CD4-positive, alpha-beta T cell treated with Interleukin-21 for 1 hour (primary cell): ENCODE results near the gene XYLB.
A peak's percentile ranks its signal among the peaks of the same experiment; 100 is the strongest.
"Not testable (repeated sequence)": the region's sequence is repeated elsewhere in the genome, so short reads cannot be mapped to it uniquely, and the experiment has no call there.

Experiments used
- DNase-seq: peaks from one replicate; pipeline ENCODE4 v3.0.0-alpha.2; 2020

The XYLB gene

DNA sequence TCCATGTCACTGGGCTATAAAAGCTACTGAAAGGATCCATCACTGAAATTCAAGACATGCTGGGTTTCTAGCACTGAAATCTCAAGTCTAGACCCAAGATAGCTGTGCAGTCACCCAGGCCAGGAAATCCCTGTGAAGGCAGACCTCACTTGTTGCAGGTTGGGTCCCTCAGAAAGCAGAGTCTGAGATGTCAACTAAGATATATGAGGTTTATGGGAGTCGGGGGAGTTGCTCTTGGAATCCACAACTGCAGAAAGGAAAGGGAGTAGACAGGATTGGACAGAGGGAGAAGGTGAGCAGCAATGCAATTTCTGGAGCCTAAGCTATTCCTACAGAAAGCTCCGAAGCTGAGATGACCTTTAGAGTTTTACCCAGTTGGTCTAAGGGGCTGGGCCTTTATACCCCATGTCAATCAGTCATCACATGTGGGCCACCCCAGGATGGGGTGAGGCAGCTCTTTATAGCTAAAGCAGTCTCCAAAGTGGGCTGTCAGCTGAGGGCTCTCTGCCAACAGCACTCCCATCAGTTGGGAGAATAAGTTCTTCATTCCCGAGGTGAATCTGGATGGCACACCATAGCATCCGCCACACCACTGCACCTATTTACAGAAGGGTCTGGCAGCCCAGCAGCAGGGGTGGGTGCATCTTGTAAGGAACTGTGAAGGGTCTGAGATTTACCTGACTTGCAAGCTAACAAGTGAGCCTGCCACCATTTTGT, 54.8 kb downstream of the XYLB start:
- no peak for DNase-seq

DNA sequence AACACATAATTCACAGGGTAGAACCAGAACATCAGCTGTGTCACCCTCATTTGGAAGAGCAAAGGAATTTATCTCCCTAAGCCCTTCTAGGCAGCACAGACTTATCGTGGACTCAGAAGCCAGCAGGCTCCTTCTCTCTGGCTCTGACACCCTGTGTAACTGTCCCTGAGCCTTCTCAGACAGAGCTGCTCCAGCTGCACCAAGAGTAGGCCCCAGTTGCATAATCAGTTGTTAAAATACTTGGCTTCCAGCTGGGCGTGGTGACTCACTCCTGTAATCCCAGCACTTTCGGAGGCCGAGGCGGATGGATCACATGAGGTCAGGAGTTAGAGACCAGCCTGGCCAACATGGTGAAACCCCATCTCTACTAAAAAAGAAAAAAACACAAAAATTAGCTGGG, 57.7 kb downstream of the XYLB start:
- DNase-seq: no peak

DNA sequence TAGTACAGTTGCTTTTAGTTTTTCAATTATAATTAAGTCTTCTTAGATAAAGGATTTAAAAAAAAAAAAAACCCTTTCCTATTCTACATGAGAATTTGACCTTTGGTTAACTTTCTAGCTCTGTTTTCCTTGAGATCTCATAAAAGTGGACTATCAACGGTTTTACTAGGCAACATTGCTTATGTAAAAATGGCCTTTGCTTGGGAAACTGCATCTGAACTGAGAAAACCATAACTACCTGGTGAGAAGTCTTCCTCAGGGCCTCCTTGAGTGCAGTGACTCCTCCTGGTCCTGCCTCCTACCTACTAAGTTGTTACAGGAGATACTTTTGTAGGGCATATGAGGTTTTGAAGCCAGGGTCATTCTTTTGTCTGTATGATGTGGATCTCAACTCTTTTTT, 65.0 kb downstream of the XYLB start:
- no peak for DNase-seq

- not testable (repeated sequence) for DNase-seq
Observed at GRCh38 chr3:38420758-38421157, 74.2 kb downstream of the XYLB start.

GRCh38 chr3:38421679-38422336, 75.2 kb downstream of the XYLB start:
- DNase-seq: no peak

GRCh38 chr3:38426798-38427426, 80.3 kb downstream of the XYLB start:
- DNase-seq: peak; percentile 38

- DNase-seq: not testable (repeated sequence)
Observed at GRCh38 chr3:38432871-38433658, 86.5 kb downstream of the XYLB start.

- not testable (repeated sequence) for DNase-seq
Observed at GRCh38 chr3:38433661-38434060, 87.1 kb downstream of the XYLB start.

GRCh38 chr3:38438436-38439069, 92.0 kb downstream of the XYLB start:
- peak; percentile 53 for DNase-seq

DNA sequence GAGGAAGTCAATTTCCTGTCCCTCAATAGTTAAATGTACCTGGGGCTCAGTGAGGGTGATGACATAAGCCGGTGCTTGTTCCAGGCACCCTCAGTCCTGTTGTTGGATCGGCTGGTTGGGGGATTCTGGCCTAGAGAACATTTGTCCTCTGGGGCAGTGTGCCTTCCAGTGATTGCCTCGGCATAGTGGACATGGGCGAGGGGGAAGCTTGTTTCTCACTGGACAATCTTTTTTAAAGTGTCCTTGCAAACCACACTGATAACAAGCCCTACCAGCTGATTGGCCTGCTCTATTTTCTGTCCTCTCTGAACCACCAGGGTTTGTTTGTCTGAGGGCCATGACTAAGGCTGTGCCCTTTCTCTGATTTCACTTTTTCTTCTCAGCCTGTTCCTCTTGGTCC, 96.6 kb downstream of the XYLB start:
- not testable (repeated sequence) for DNase-seq

DNA sequence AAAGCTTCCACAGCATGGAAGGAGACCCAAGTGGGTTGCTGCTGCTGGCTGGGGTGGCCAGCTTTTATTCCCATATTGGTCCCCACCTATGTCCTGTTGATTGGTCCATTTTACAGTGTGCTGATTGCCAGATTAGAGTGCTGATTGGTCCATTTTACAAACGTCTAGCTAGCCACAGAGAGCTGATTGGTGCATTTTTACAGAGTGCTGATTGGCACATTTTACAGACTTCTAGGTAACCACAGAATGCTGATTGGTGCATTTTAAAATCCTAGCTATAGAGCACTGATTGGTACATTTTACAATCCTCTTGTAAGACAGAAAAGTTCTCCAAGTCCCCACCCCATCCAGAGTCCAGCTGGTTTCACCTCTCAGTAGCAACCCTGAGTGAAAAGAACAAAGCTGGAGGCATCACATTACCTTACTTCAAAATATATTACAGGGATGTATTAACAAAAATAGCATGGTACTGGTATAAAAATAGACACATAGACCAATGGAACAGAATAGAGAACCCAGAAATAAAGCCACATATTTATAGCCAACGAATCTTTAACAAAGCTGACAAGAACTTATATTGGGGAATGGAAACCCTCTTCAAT, 99.6 kb downstream of the XYLB start:
- no peak for DNase-seq

DNA sequence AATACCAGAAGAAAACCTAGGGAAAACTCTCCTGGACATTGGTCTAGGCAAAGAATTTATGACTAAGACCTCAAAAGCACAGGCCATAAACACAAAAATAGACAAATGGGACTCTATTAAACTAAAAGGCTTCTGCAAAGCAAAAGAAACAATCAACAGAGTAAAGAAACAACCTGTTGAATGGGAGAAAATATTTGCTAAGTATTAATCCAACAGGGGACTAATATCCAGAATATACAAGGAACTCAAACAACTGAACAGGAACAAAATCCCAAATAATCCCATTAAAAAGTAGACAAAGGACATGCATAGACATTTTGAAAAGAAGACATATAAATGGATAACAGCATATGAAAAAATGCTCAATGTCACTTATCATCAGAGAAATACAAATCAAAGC, 100.2 kb downstream of the XYLB start:
- DNase-seq: no peak

GRCh38 chr3:38450853-38451252, 104.3 kb downstream of the XYLB start:
- no peak for DNase-seq

DNA sequence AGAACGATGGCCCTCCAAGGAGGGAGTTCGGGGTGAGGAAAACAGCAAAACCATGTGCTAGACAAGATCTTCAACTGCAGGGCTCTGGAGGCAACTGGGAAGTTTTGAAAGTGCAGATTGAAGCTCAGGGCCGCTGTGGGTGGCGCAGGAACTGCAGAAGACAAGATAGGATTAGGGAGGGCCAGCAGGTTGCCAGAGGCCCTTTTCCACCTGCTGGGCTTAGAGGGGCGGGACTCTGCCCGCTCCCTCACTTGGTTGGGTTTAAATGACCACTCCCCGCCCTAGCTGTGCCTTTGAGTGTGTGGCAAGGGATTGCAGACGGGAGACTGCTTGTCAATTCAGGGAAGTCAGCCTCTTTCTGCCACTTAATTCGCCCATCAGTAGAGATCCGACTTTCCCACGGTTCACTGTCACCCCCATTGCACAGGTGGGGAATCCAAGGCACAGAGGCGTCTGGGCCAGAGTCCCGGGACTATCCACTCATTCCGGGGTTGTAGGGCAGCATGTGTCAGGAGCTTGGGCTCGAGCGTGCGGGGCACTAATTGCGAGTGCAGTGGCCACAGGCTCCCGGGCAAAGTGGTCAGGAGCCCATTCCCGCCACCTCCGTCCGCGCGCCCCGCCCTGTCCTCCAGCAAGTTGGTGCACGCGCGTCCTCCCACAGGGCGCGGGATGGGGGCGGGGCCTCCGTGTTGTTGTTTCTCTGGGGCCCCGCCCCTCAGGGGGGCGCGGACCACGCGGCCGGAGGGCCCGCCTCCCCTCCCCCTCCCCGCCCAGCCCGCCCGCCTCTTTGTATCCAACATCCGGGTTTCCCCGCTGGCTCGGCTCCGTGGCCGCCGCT, 106.7 kb downstream of the XYLB start, which contains the start of gene ACVR2B:
Gene ACVR2B (plus strand): TSS at position 816 of the 838 bp plus-strand sequence. CDS start 433 bp downstream, outside the sequence.
- DNase-seq: peak; percentile 76

DNA sequence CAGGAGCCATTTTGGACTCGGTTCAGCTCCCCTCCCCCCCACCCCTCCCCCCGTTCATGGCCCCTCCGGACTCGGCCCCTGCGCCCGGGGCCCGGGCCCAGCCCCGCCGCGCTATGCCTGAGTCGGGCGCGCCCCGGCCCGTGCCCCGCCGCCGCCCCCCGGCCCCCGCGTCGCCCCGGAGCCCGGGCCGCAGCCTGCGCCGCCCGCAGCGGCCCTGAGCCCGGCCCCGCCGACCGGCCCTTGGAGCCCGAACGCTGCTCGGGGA, 107.3 kb downstream of the XYLB start:
- no peak for DNase-seq

DNA sequence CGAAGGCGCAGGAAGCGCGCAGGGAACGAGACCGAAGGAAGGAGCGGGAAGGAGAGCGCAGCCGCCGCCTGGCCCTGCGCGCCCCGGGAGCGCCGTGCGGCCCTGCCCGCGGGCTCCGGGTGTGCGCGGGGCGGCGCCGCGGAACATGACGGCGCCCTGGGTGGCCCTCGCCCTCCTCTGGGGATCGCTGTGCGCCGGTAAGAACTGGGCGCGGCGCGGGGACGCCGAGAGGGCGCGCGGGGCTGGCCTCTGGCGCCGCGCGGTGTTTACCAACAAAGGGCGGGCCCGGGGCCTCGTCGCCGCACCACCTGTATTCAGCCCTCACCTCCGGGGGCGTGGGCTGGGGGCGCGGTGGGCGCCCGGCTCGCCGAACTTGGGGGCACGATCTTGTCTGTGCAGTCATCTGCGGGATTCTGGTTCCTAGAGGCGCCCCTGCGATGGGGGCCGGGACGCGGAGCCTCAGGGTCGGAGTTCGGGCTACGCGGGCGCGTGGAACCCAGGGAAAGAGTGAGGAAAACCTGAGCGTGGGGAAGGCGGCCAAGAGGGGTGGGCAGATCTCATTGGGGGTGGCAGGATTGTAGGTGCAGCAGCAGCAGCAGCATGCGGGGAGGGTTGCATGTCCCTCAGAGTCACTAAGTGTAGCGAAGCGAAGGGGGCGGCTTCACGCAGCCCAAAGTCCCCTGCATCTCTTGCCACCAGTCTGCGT, 107.7 kb downstream of the XYLB start:
- peak; percentile 34 for DNase-seq

- peak; percentile 39 for DNase-seq
Observed at GRCh38 chr3:38454884-38455638, 108.5 kb downstream of the XYLB start.

DNA sequence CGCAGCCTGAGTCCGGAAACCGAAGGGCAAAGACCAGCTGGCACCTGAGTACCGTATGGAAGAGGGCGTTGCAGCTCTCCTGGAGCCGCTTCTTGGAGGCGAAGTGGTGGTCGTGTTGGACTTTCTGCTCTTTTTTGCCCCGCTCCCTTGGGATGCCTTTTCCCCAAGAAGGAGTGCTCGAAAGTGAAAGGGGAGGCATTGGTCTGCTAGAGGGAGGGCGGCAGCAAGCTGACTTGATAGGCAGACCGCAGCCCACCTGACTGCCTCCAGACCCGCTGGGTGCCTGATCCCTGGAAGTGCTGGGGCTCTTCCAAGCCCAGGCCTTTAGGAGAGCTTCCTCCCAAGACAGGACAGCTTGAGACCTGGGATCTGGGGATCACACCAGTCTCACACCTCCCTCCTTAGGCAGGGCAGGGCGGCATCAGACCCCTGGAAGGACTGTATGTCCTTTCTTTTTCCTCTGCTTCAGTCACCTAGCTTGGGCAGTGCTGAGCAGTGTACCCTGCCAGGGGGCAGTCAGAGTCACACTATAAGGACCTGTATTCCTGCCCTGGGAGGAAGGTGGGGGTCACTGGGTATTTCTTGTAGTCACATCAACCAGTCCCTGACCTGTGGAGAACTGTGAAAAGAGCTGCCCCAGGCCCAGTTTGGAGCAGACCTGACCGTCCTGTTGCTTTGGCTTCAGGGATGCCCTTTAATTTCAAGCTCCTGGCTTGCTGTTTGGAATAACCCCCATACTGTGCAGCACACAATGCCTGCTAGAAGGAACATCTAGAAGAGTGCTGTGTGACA, 109.2 kb downstream of the XYLB start:
- no peak for DNase-seq
